Keratinocyte (primary cell): ENCODE measurements around the gene GPX4.

Source experiments
- EZH2 ChIP-seq: IDR thresholded peaks from one replicate; pipeline ENCODE4 v1.6.1; 2012; ENCODE audit warnings: inconsistent platforms, mild to moderate bottlenecking, low read length, moderate library complexity
- TF ChIP-seq, protein P1 (sequence below), 3 experiments: IDR thresholded peaks in 1 of 3; conservative IDR thresholded peaks in 1 of 3; optimal IDR thresholded peaks in 1 of 3; 2 replicates in 2 of 3; 3 replicates in 1 of 3; pipeline versions ENCODE3 to v1.5.1; 2011; ENCODE audit warnings: low read length in 3 of 3, mild to moderate bottlenecking in 3 of 3, moderate library complexity in 2 of 3, control low read depth in 1 of 3, inconsistent platforms in 1 of 3; ENCODE audit not compliant: insufficient read depth in 2 of 3; ENCODE audit errors: extremely low read depth in 1 of 3

DNA sequence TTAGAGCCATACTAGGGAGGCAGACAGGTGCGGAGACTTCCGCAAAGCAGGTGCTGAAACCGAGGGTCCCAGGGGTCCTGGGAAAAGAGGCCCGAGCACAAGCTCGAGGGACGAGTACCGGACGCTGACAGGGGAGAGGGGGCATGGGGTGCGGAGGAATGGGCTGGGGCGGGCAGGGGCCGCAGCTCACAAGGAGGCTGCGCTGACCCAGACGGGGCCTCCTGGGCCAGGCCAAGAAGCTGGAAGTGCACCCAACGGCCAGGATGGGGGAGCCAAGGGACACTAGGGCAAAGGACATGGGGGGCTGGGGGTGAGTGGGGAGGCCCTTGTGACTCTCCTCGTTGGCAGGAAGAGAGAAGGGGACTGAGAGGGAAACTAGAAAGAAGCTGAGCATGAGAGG, 10.5 kb upstream of the GPX4 start:
- TF ChIP-seq, protein P1, sequence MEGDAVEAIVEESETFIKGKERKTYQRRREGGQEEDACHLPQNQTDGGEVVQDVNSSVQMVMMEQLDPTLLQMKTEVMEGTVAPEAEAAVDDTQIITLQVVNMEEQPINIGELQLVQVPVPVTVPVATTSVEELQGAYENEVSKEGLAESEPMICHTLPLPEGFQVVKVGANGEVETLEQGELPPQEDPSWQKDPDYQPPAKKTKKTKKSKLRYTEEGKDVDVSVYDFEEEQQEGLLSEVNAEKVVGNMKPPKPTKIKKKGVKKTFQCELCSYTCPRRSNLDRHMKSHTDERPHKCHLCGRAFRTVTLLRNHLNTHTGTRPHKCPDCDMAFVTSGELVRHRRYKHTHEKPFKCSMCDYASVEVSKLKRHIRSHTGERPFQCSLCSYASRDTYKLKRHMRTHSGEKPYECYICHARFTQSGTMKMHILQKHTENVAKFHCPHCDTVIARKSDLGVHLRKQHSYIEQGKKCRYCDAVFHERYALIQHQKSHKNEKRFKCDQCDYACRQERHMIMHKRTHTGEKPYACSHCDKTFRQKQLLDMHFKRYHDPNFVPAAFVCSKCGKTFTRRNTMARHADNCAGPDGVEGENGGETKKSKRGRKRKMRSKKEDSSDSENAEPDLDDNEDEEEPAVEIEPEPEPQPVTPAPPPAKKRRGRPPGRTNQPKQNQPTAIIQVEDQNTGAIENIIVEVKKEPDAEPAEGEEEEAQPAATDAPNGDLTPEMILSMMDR (optimal IDR thresholded peaks at IDR 0.05 in 1 of 3, IDR thresholded peaks at IDR 0.05 in 1 of 3, conservative IDR thresholded peaks at IDR 0.05 in 1 of 3; ENCODE audit: extremely low read depth in 1 of 3, insufficient read depth in 2 of 3, low read length in 3 of 3): no peak
- TF ChIP-seq EZH2: no peak
